Ovary (tissue), 9 donors: ENCODE measurements around the gene INHA. TPM values are rescaled to one million over a fixed set of nuclear protein-coding genes. Genes with fewer than 3 reads are reported as not detected.

Source experiments
- DNase-seq, 5 donors: peaks; one replicate each; pipeline ENCODE4 v3.0.0-alpha.2; 2019 to 2020
- H3K27ac ChIP-seq, 2 donors: fragments of 200-600 bp; one replicate each; pipeline versions ENCODE4 v1.5.1 to v1.8.0; 2019 to 2022
- H3K27me3 ChIP-seq: fragments of 200-600 bp; one replicate; pipeline ENCODE4 v1.8.0; 2022
- H3K36me3 ChIP-seq: fragments of 200-600 bp; sonication (generic); one replicate; pipeline ENCODE4 v1.5.1; 2019
- H3K4me1 ChIP-seq: one replicate; pipeline ENCODE4 v1.8.1; 2013; ENCODE audit warnings: mild to moderate bottlenecking, moderate library complexity; ENCODE audit not compliant: insufficient read depth
- H3K4me3 ChIP-seq: fragments of 200-600 bp; sonication (generic); one replicate; pipeline ENCODE4 v1.5.1; 2017
- H3K9me3 ChIP-seq, 2 donors: fragments of 200-600 bp in 1 of 2; sonication (generic) in 1 of 2; one replicate each; pipeline versions ENCODE4 v1.5.1 to v1.8.1; 2013 to 2019; ENCODE audit warnings: mild to moderate bottlenecking in 1 of 2, moderate library complexity in 1 of 2
- EP300 ChIP-seq: sonication (generic); formaldehyde crosslinking; IDR thresholded peaks from one replicate; pipeline ENCODE4 v1.6.1; 2017; ENCODE audit warnings: antibody characterized with exemption
- POLR2A ChIP-seq: fragments of 450-650 bp; IDR thresholded peaks from one replicate; pipeline ENCODE4 v1.6.1; 2017; ENCODE audit warnings: antibody characterized with exemption, mild to moderate bottlenecking, moderate library complexity
- WGBS, 3 donors: extraction: QIAGEN DNeasy Blood & Tissue Kit in 1 of 3; methylation state at CpG; one replicate each; pipeline versions ENCODE4 v1.1.5 to v1.1.7; 2013 to 2017; 5-methylcytosine and 5-hydroxymethylcytosine counted together
- intact Hi-C, 4 donors: fragments of 100-400 bp; cut with DNase I; formaldehyde crosslinking; loops; one replicate each; pipeline versions ENCODE4 v1.11.0 to v1.15.1; 2022 to 2023
- polyA plus RNA-seq, 2 donors: library from polyadenylated mRNA; stranded (reverse); fragments of 200-250 nt in 1 of 2; fragments of 350-450 nt in 1 of 2; fragmentation: Illumina TruSeq in 1 of 2; extraction: RNeasy Lipid Tissue Mini Kit (QIAGEN cat#74804) in 1 of 2; gene quantifications; one replicate each; pipeline ENCODE4 v1.2.3, GENCODE V29; 2013 to 2014
- total RNA-seq, 7 donors: library from RNA; depleted of rRNA in 2 of 7; stranded (reverse); fragments of >200 nt in 2 of 7; fragmentation: NEBNext Ultra II Directional in 3 of 7; extraction: Animal tissue kit (Norgen Biotek cat#: 25700) in 3 of 7; gene quantifications; one replicate each; pipeline versions ENCODE4 v1.1.0 to v1.2.4, GENCODE V29; 2016 to 2023
- TF ChIP-seq, protein P1 (sequence below), 3 donors: fragments of 450-650 bp in 2 of 3; fragments of 200-600 bp in 1 of 3; IDR thresholded peaks; one replicate each; pipeline versions ENCODE4 v1.5.1 to v1.8.0; 2016 to 2022; ENCODE audit warnings: antibody characterized with exemption in 3 of 3, mild to moderate bottlenecking in 1 of 3
- donor health status: DM: no; HTN: no; CAD: no; lungs with moderate emphysema.
- donor health status: DM: no; HTN: no; CAD: no.
- donor health status: Bipolar disorder and iron deficiency.
- donor health status: DM: yes; HTN: yes; CAD: no.
- donor health status: DM: no; HTN: no; CAD: no.
- donor health status: DM: yes; HTN: yes; CAD: no.

The INHA gene
- total and polyA plus RNA-seq, 9 donors, result 38.4 to 165 (median 79.4) TPM

DNA sequence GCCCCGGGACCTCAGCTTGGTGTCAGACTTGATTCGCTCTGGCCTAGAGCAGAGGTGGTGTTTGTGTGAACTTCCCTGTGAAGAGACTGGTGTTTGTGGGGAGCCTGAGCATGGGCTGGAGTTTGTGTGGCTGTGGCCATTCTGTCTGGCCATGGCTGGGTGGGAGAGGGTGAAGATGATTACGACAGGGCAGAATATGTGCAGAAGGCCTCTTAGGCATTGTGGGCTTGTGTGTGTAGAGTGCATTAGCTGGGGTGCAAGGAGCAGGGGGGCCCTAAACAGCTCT, 11.3 kb upstream of the INHA start:
- TF ChIP-seq, protein P1, sequence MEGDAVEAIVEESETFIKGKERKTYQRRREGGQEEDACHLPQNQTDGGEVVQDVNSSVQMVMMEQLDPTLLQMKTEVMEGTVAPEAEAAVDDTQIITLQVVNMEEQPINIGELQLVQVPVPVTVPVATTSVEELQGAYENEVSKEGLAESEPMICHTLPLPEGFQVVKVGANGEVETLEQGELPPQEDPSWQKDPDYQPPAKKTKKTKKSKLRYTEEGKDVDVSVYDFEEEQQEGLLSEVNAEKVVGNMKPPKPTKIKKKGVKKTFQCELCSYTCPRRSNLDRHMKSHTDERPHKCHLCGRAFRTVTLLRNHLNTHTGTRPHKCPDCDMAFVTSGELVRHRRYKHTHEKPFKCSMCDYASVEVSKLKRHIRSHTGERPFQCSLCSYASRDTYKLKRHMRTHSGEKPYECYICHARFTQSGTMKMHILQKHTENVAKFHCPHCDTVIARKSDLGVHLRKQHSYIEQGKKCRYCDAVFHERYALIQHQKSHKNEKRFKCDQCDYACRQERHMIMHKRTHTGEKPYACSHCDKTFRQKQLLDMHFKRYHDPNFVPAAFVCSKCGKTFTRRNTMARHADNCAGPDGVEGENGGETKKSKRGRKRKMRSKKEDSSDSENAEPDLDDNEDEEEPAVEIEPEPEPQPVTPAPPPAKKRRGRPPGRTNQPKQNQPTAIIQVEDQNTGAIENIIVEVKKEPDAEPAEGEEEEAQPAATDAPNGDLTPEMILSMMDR (IDR thresholded peaks at IDR 0.05), result no peak
- TF ChIP-seq EP300 (no peak), POLR2A (no peak)
- no peaks in the 10 kb centered on the region for H3K36me3 ChIP-seq
- H3K4me3 ChIP-seq, result no peak overlapping the region
- H3K27ac ChIP-seq, result peak overlapping the region in 1 of 2 donors; percentile 38
- H3K9me3 ChIP-seq, result no peaks in the 10 kb centered on the region
- intact Hi-C loops, result loop anchor here in 1 of 4 donors (5.0 kb wide), 1 partner anchor 66 kb away; the partner anchor contains the start of gene SLC4A3
- no peak for DNase-seq
- WGBS, 3 donors, result 72 to 82% (median 78%) methylated on average over 3 of the region's 3 CpGs
- peaks cover 4% of the 10 kb centered on the region for H3K4me1 ChIP-seq
- no peaks in the 10 kb centered on the region for H3K27me3 ChIP-seq

- Histone ChIP-seq H3K4me3 (no peak overlapping the region), H3K27me3 (no peaks in the 10 kb centered on the region), H3K27ac (peak overlapping the region in 1 of 2 donors; percentile 44), H3K9me3 (no peaks in the 10 kb centered on the region), H3K36me3 (no peaks in the 10 kb centered on the region), H3K4me1 (peaks cover 4% of the 10 kb centered on the region)
- intact Hi-C loops, result loop anchor here in 1 of 4 donors (5.0 kb wide), 1 partner anchor 66 kb away; the partner anchor contains the start of gene SLC4A3
- TF ChIP-seq EP300 (no peak), POLR2A (no peak)
- TF ChIP-seq, protein P1 (IDR thresholded peaks at IDR 0.05), result no peak
- 70 to 84% (median 76%) methylated on average over 24 of the region's 24 CpGs for WGBS, 3 donors
- peak; percentile 15 to 41 (median 23) for DNase-seq
These were observed 10.7 kb upstream of the INHA start for GRCh38 chr2:219561179-219562048.

- TF ChIP-seq POLR2A, result no peak
- TF ChIP-seq, protein P1 (IDR thresholded peaks at IDR 0.05), result no peak
- no peak for TF ChIP-seq EP300
- Histone ChIP-seq H3K4me1 (peaks cover 4% of the 10 kb centered on the region), H3K9me3 (no peaks in the 10 kb centered on the region), H3K4me3 (no peak overlapping the region), H3K36me3 (no peaks in the 10 kb centered on the region), H3K27me3 (no peaks in the 10 kb centered on the region), H3K27ac (peak overlapping the region in 1 of 2 donors; percentile 44)
- 75 to 81% (median 77%) methylated on average over 30 to 35 of the region's 35 CpGs for WGBS, 3 donors
- intact Hi-C loops, result loop anchor here in 1 of 4 donors (5.0 kb wide), 1 partner anchor 65 kb away; the partner anchor contains the start of gene SLC4A3
- peak in 4 of 5 donors; percentile 11 to 48 (median 33) for DNase-seq
These were observed 9.8 kb upstream of the INHA start for GRCh38 chr2:219562049-219563020.

DNA sequence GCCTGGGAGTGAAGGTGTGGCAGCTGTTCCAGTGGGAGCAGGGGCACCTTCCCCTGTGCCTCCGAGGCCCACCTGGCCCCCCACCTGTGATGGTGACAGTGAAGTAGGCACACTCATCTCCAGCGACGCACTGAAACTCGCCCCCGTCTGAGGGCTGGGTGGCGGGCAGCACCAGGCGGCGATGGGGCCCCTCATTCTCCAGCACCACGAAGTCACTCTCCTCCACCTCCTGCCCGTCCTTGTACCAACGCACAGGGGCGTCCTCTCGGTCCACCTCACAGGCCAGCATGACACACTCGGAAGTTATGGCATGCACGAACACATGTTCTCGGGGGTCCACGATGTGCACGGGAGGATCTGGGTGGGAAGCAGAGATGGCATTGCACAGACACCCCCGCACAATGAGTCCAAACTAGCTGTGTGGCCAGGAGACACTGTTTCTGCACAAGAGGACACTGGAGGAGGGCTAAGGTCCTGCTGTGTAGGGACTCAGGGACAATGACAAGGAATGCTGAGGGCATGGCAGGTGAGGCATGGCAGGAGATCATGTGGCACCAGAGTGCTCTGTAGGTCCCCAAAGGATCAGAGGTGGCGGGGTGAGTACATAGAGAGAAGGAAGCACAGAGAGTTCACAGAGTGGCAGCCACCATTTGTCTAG, 8.7 kb upstream of the INHA start:
- TF ChIP-seq EP300 (no peak), POLR2A (no peak)
- TF ChIP-seq, protein P1 (IDR thresholded peaks at IDR 0.05), result no peak
- Histone ChIP-seq H3K27me3 (no peaks in the 10 kb centered on the region), H3K36me3 (no peaks in the 10 kb centered on the region), H3K4me3 (no peak overlapping the region), H3K27ac (no peak overlapping the region), H3K9me3 (no peaks in the 10 kb centered on the region), H3K4me1 (peaks cover 4% of the 10 kb centered on the region)
- peak in 2 of 5 donors; percentile 25 to 42 for DNase-seq
- WGBS, 3 donors, result 86 to 88% (median 86%) methylated on average over 20 of the region's 20 CpGs
- intact Hi-C loops, result loop anchor here in 1 of 4 donors (5.0 kb wide), 1 partner anchor 64 kb away; the partner anchor contains the start of gene SLC4A3
